ENCODE data around the gene ZP1. TPM values are rescaled to one million over a fixed set of nuclear protein-coding genes. Genes with fewer than 3 reads are reported as not detected.

The ZP1 gene
- total RNA-seq, 1 donor from 2014 or later, result not detected

DNA sequence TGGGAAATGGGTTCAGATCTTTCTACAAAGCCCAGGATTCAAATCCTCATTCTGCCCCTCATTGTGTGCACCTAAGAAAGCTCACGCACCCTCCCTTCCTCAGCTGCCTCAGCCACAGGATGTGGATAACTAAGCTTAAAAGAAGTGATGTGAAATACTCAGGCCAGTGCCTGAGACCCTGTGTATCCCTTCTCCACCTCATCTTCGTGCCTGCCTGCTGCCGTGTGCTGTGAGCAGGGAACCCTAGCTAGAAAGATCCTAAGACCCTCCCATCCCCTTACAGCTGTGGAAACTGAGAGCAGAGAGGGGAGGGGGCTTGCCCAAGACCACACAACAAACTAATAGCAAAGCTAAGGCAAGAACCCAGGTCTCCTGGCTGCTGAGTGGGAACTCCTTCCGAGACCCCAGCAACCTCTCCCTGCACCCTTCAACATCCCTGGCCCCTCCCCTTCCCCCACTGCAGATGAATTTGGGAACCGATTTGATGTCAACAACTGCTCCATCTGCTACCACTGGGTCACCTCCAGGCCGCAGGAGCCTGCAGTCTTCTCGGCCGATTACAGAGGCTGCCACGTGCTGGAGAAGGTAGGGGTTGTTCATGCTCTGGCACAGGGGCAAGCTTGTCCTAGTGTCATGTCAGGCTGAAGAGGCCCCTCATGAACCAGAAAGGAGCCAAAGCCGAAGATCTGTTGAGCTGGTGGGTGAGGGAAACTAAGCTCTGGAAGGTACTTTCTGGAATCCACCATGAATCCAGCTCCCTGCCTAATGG lies 1.5 kb downstream of the ZP1 start:
- peaks cover 49% of the 10 kb centered on the region for H3K4me1 ChIP-seq
- no peak for DNase-seq
- intact Hi-C loops (cut with micrococcal nuclease), result no loop called here
- no peak overlapping the region for H3K27ac ChIP-seq (replicated peaks)
- H3K27me3 ChIP-seq (ENCODE audit: low read depth), result no peaks in the 10 kb centered on the region
- H3K9me3 ChIP-seq (replicated peaks), result no peaks in the 10 kb centered on the region
- H3K36me3 ChIP-seq, result no peaks in the 10 kb centered on the region
- H3K4me3 ChIP-seq, result no peak overlapping the region
- TF ChIP-seq, protein P1, sequence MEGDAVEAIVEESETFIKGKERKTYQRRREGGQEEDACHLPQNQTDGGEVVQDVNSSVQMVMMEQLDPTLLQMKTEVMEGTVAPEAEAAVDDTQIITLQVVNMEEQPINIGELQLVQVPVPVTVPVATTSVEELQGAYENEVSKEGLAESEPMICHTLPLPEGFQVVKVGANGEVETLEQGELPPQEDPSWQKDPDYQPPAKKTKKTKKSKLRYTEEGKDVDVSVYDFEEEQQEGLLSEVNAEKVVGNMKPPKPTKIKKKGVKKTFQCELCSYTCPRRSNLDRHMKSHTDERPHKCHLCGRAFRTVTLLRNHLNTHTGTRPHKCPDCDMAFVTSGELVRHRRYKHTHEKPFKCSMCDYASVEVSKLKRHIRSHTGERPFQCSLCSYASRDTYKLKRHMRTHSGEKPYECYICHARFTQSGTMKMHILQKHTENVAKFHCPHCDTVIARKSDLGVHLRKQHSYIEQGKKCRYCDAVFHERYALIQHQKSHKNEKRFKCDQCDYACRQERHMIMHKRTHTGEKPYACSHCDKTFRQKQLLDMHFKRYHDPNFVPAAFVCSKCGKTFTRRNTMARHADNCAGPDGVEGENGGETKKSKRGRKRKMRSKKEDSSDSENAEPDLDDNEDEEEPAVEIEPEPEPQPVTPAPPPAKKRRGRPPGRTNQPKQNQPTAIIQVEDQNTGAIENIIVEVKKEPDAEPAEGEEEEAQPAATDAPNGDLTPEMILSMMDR (IDR thresholded peaks at IDR 0.05; ENCODE audit: borderline replicate concordance), result no peak

DNA sequence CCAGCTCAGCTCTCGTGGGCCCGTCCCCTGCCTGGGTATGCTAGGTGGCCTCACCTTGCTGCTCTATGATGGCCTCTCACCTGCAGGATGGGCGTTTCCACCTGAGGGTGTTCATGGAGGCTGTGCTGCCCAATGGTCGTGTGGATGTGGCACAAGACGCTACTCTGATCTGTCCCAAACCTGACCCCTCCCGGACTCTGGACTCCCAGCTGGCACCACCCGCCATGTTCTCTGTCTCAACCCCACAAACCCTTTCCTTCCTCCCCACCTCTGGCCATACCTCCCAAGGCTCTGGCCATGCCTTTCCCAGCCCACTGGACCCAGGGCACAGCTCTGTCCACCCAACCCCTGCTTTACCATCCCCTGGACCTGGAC lies 2.1 kb downstream of the ZP1 start:
- Histone ChIP-seq H3K4me1 (peaks cover 54% of the 10 kb centered on the region), H3K36me3 (no peaks in the 10 kb centered on the region), H3K27me3 (ENCODE audit: low read depth) (no peaks in the 10 kb centered on the region), H3K9me3 (replicated peaks) (no peaks in the 10 kb centered on the region), H3K4me3 (no peak overlapping the region), H3K27ac (replicated peaks) (no peak overlapping the region)
- intact Hi-C loops (cut with micrococcal nuclease), result no loop called here
- TF ChIP-seq, protein P1 (IDR thresholded peaks at IDR 0.05; ENCODE audit: borderline replicate concordance), result no peak
- DNase-seq, result no peak

DNA sequence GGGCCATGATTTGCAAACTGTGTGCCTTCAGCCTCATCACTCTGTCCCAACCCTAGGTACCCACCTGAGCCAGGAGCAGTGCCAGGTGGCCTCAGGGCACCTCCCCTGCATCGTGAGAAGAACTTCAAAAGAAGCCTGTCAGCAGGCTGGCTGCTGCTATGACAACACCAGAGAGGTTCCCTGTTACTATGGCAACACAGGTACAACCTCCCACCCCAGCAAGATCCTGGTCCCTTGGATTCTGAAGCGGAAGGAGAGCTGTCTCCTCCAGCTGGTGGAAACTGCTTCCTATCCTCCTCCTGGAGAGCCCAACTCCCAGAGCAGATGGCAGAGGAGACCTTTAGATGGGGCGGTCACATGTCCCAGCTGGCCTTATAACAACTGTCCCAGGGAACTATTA lies 2.9 kb downstream of the ZP1 start:
- Histone ChIP-seq H3K27me3 (ENCODE audit: low read depth) (no peaks in the 10 kb centered on the region), H3K36me3 (no peaks in the 10 kb centered on the region), H3K9me3 (replicated peaks) (no peaks in the 10 kb centered on the region), H3K4me1 (peaks cover 59% of the 10 kb centered on the region), H3K4me3 (no peak overlapping the region), H3K27ac (replicated peaks) (peak overlapping the region; percentile 76)
- TF ChIP-seq, protein P1 (IDR thresholded peaks at IDR 0.05; ENCODE audit: borderline replicate concordance), result no peak
- intact Hi-C loops (cut with micrococcal nuclease), result no loop called here
- no peak for DNase-seq

DNA sequence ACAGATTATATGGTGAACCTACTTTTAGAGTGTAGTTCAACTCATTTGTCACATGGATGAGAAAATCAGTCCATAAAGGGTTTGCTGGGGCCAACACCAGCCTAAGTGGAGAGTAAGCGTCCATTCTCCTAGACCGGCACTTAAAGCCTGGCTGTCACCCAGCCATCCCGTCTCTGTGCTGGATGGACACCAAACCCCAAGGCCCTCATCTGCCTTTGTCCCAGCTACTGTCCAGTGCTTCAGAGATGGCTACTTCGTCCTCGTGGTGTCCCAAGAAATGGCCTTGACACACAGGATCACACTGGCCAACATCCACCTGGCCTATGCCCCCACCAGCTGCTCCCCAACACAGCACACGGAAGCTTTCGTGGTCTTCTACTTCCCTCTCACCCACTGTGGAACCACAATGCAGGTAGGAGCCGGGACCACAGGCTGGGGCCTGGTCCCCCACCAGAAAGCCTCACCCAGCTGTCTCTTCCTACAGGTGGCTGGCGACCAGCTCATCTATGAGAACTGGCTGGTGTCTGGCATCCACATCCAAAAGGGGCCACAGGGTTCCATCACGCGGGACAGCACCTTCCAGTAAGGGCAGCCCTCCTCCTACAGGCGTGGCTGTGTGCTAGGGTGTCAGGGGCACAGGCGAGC lies 3.5 kb downstream of the ZP1 start:
- Histone ChIP-seq H3K4me1 (peaks cover 59% of the 10 kb centered on the region), H3K27ac (replicated peaks) (peak overlapping the region; percentile 76), H3K36me3 (no peaks in the 10 kb centered on the region), H3K4me3 (no peak overlapping the region), H3K9me3 (replicated peaks) (no peaks in the 10 kb centered on the region), H3K27me3 (ENCODE audit: low read depth) (no peaks in the 10 kb centered on the region)
- TF ChIP-seq, protein P1 (IDR thresholded peaks at IDR 0.05; ENCODE audit: borderline replicate concordance), result no peak
- no peak for DNase-seq
- intact Hi-C loops (cut with micrococcal nuclease), result no loop called here

DNA sequence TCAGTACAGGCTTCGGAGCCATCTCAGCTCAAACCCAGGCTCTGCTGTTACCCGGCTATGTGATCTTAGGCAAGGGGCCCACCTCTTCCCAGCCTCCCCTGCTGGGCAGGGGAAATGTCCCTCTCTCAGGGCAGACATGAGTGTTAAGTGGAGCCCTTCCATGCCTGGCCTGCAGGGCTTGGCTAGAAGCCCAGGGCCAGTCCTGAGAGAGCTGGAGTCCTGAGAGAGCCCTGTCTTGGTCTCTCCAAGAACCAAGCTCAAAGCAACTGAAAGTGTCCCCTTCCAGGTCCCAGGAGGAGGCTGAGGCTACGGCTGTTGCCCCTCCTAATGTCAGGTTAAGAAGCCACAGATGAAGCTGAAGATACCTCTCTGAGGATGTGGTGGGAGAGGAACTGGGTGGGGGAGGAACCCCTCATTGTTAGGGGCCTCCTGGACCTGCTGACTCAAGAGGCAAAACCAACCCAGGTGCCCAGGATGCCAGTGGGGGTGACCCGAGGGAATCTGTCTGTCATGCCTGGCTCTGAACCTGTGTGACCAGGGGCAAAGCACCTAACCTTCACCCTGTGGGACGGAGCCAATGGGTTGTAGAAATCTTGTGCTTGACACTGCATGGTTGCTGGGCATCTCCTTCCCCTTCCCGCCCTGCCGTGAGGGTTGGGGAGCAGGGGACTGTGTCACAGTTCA lies 4.2 kb downstream of the ZP1 start:
- intact Hi-C loops (cut with micrococcal nuclease), result no loop called here
- Histone ChIP-seq H3K36me3 (no peaks in the 10 kb centered on the region), H3K27me3 (ENCODE audit: low read depth) (no peaks in the 10 kb centered on the region), H3K4me3 (no peak overlapping the region), H3K4me1 (peaks cover 59% of the 10 kb centered on the region), H3K27ac (replicated peaks) (peak overlapping the region; percentile 76), H3K9me3 (replicated peaks) (no peaks in the 10 kb centered on the region)
- TF ChIP-seq, protein P1 (IDR thresholded peaks at IDR 0.05; ENCODE audit: borderline replicate concordance), result peak; percentile 59
- peak; percentile 58 for DNase-seq

Data from left ventricle myocardium inferior (tissue), 1 donor.